Measurements from ENCODE around the gene PPM1D.
"Not testable (repeated sequence)": the region's sequence is repeated elsewhere in the genome, so short reads cannot be mapped to it uniquely, and the experiment has no call there.

Gene PPM1D

GRCh38 chr17:60610473-60610872 is 10.5 kb downstream of the PPM1D start:
- Histone ChIP-seq H3K4me1 (ENCODE audit: control insufficient read depth, low read depth, low read length) (no peaks in the 10 kb centered on the region), H3K9me3 (ENCODE audit: control insufficient read depth, low read depth, low read length) (no peaks in the 10 kb centered on the region), H3K4me3 (ENCODE audit: low read length) (no peak overlapping the region), H3K36me3 (ENCODE audit: control insufficient read depth, low read depth, low read length) (no peaks in the 10 kb centered on the region), H3K27me3 (ENCODE audit: control insufficient read depth, insufficient read depth, low read length) (no peaks in the 10 kb centered on the region), H3K9ac (ENCODE audit: low read length) (no peak overlapping the region), H3K27ac (ENCODE audit: low read length) (no peak overlapping the region)

GRCh38 chr17:60611321-60611720 is 11.3 kb downstream of the PPM1D start:
- not testable (repeated sequence) for H3K27ac ChIP-seq (ENCODE audit: low read length); H3K9ac ChIP-seq (ENCODE audit: low read length); H3K9me3 ChIP-seq (ENCODE audit: control insufficient read depth, low read depth, low read length); H3K4me1 ChIP-seq (ENCODE audit: control insufficient read depth, low read depth, low read length); H3K36me3 ChIP-seq (ENCODE audit: control insufficient read depth, low read depth, low read length); H3K27me3 ChIP-seq (ENCODE audit: control insufficient read depth, insufficient read depth, low read length); H3K4me3 ChIP-seq (ENCODE audit: low read length)

- no peaks in the 10 kb centered on the region for H3K9me3 ChIP-seq (ENCODE audit: control insufficient read depth, low read depth, low read length)
- H3K4me3 ChIP-seq (ENCODE audit: low read length) = no peak overlapping the region
- H3K27ac ChIP-seq (ENCODE audit: low read length) = no peak overlapping the region
- H3K4me1 ChIP-seq (ENCODE audit: control insufficient read depth, low read depth, low read length) = no peaks in the 10 kb centered on the region
- H3K36me3 ChIP-seq (ENCODE audit: control insufficient read depth, low read depth, low read length) = no peaks in the 10 kb centered on the region
- H3K27me3 ChIP-seq (ENCODE audit: control insufficient read depth, insufficient read depth, low read length) = no peaks in the 10 kb centered on the region
- H3K9ac ChIP-seq (ENCODE audit: low read length) = no peak overlapping the region
Observed at GRCh38 chr17:60613325-60613724, 13.3 kb downstream of the PPM1D start.

- H3K9ac ChIP-seq (ENCODE audit: low read length); H3K4me3 ChIP-seq (ENCODE audit: low read length); H3K36me3 ChIP-seq (ENCODE audit: control insufficient read depth, low read depth, low read length); H3K27ac ChIP-seq (ENCODE audit: low read length); H3K27me3 ChIP-seq (ENCODE audit: control insufficient read depth, insufficient read depth, low read length); H3K4me1 ChIP-seq (ENCODE audit: control insufficient read depth, low read depth, low read length); H3K9me3 ChIP-seq (ENCODE audit: control insufficient read depth, low read depth, low read length): not testable (repeated sequence)
Observed at GRCh38 chr17:60613796-60614195, 13.8 kb downstream of the PPM1D start.

- H3K4me3 ChIP-seq (ENCODE audit: low read length); H3K4me1 ChIP-seq (ENCODE audit: control insufficient read depth, low read depth, low read length); H3K9me3 ChIP-seq (ENCODE audit: control insufficient read depth, low read depth, low read length); H3K36me3 ChIP-seq (ENCODE audit: control insufficient read depth, low read depth, low read length); H3K9ac ChIP-seq (ENCODE audit: low read length); H3K27me3 ChIP-seq (ENCODE audit: control insufficient read depth, insufficient read depth, low read length); H3K27ac ChIP-seq (ENCODE audit: low read length): not testable (repeated sequence)
Observed at GRCh38 chr17:60614247-60614646, 14.3 kb downstream of the PPM1D start.

GRCh38 chr17:60615108-60615507 is 15.1 kb downstream of the PPM1D start:
- Histone ChIP-seq H3K36me3 (ENCODE audit: control insufficient read depth, low read depth, low read length) (no peaks in the 10 kb centered on the region), H3K9ac (ENCODE audit: low read length) (no peak overlapping the region), H3K4me3 (ENCODE audit: low read length) (no peak overlapping the region), H3K27me3 (ENCODE audit: control insufficient read depth, insufficient read depth, low read length) (no peaks in the 10 kb centered on the region), H3K27ac (ENCODE audit: low read length) (no peak overlapping the region), H3K9me3 (ENCODE audit: control insufficient read depth, low read depth, low read length) (no peaks in the 10 kb centered on the region), H3K4me1 (ENCODE audit: control insufficient read depth, low read depth, low read length) (no peaks in the 10 kb centered on the region)

- H3K4me3 ChIP-seq (ENCODE audit: low read length) = no peak overlapping the region
- no peaks in the 10 kb centered on the region for H3K4me1 ChIP-seq (ENCODE audit: control insufficient read depth, low read depth, low read length)
- H3K9me3 ChIP-seq (ENCODE audit: control insufficient read depth, low read depth, low read length) = no peaks in the 10 kb centered on the region
- no peak overlapping the region for H3K27ac ChIP-seq (ENCODE audit: low read length)
- H3K27me3 ChIP-seq (ENCODE audit: control insufficient read depth, insufficient read depth, low read length) = no peaks in the 10 kb centered on the region
- H3K36me3 ChIP-seq (ENCODE audit: control insufficient read depth, low read depth, low read length) = no peaks in the 10 kb centered on the region
- H3K9ac ChIP-seq (ENCODE audit: low read length) = no peak overlapping the region
Observed at GRCh38 chr17:60615840-60616239, 15.8 kb downstream of the PPM1D start.

GRCh38 chr17:60618080-60618479 is 18.1 kb downstream of the PPM1D start:
- Histone ChIP-seq H3K4me3 (ENCODE audit: low read length) (no peak overlapping the region), H3K9me3 (ENCODE audit: control insufficient read depth, low read depth, low read length) (no peaks in the 10 kb centered on the region), H3K9ac (ENCODE audit: low read length) (no peak overlapping the region), H3K27ac (ENCODE audit: low read length) (no peak overlapping the region), H3K27me3 (ENCODE audit: control insufficient read depth, insufficient read depth, low read length) (no peaks in the 10 kb centered on the region), H3K4me1 (ENCODE audit: control insufficient read depth, low read depth, low read length) (no peaks in the 10 kb centered on the region), H3K36me3 (ENCODE audit: control insufficient read depth, low read depth, low read length) (no peaks in the 10 kb centered on the region)

- Histone ChIP-seq H3K36me3 (ENCODE audit: control insufficient read depth, low read depth, low read length) (no peaks in the 10 kb centered on the region), H3K27me3 (ENCODE audit: control insufficient read depth, insufficient read depth, low read length) (no peaks in the 10 kb centered on the region), H3K9ac (ENCODE audit: low read length) (no peak overlapping the region), H3K9me3 (ENCODE audit: control insufficient read depth, low read depth, low read length) (no peaks in the 10 kb centered on the region), H3K27ac (ENCODE audit: low read length) (no peak overlapping the region), H3K4me3 (ENCODE audit: low read length) (no peak overlapping the region), H3K4me1 (ENCODE audit: control insufficient read depth, low read depth, low read length) (no peaks in the 10 kb centered on the region)
Observed at GRCh38 chr17:60618854-60619526, 19.0 kb downstream of the PPM1D start.

GRCh38 chr17:60622961-60623360 is 23.0 kb downstream of the PPM1D start:
- H3K9me3 ChIP-seq (ENCODE audit: control insufficient read depth, low read depth, low read length) = no peaks in the 10 kb centered on the region
- no peaks in the 10 kb centered on the region for H3K36me3 ChIP-seq (ENCODE audit: control insufficient read depth, low read depth, low read length)
- H3K4me3 ChIP-seq (ENCODE audit: low read length) = no peak overlapping the region
- no peak overlapping the region for H3K9ac ChIP-seq (ENCODE audit: low read length)
- H3K27ac ChIP-seq (ENCODE audit: low read length) = no peak overlapping the region
- no peaks in the 10 kb centered on the region for H3K27me3 ChIP-seq (ENCODE audit: control insufficient read depth, insufficient read depth, low read length)
- no peaks in the 10 kb centered on the region for H3K4me1 ChIP-seq (ENCODE audit: control insufficient read depth, low read depth, low read length)

GRCh38 chr17:60623415-60623814 is 23.4 kb downstream of the PPM1D start:
- Histone ChIP-seq H3K27ac (ENCODE audit: low read length) (no peak overlapping the region), H3K27me3 (ENCODE audit: control insufficient read depth, insufficient read depth, low read length) (no peaks in the 10 kb centered on the region), H3K9ac (ENCODE audit: low read length) (no peak overlapping the region), H3K36me3 (ENCODE audit: control insufficient read depth, low read depth, low read length) (no peaks in the 10 kb centered on the region), H3K4me3 (ENCODE audit: low read length) (no peak overlapping the region), H3K9me3 (ENCODE audit: control insufficient read depth, low read depth, low read length) (no peaks in the 10 kb centered on the region), H3K4me1 (ENCODE audit: control insufficient read depth, low read depth, low read length) (no peaks in the 10 kb centered on the region)

- H3K9me3 ChIP-seq (ENCODE audit: control insufficient read depth, low read depth, low read length) = no peaks in the 10 kb centered on the region
Observed at GRCh38 chr17:60627124-60627523, 27.1 kb downstream of the PPM1D start.

More at GRCh38 chr17:60627124-60627523, 27.1 kb downstream of the PPM1D start:
- Histone ChIP-seq H3K27ac (ENCODE audit: low read length) (no peak overlapping the region), H3K4me3 (ENCODE audit: low read length) (no peak overlapping the region), H3K36me3 (ENCODE audit: control insufficient read depth, low read depth, low read length) (no peaks in the 10 kb centered on the region), H3K27me3 (ENCODE audit: control insufficient read depth, insufficient read depth, low read length) (no peaks in the 10 kb centered on the region), H3K9ac (ENCODE audit: low read length) (no peak overlapping the region), H3K4me1 (ENCODE audit: control insufficient read depth, low read depth, low read length) (no peaks in the 10 kb centered on the region)
